LoVo (cell line): Measurements from ENCODE around the gene RHOT2.

Source experiments
- DNase-seq: peaks from one replicate; pipeline ENCODE4 v3.0.0-alpha.2; 2016; ENCODE audit warnings: low spot score

RHOT2 gene

GRCh38 chr16:647173-647902 is 20.6 kb upstream of the RHOT2 start:
- no peak for DNase-seq

- peak; percentile 80 for DNase-seq
Measured at GRCh38 chr16:648071-648780, 19.7 kb upstream of the RHOT2 start.

GRCh38 chr16:648781-649589 is 18.9 kb upstream of the RHOT2 start, which contains the start of gene WDR90:
TSS of gene WDR90 (plus strand) at chr16:649365. CDS start at chr16:649417, 52 bp downstream.
- peak; percentile 95 for DNase-seq

- no peak for DNase-seq
Measured at GRCh38 chr16:649631-650030, 18.3 kb upstream of the RHOT2 start.

GRCh38 chr16:651844-652243 is 16.1 kb upstream of the RHOT2 start:
- no peak for DNase-seq

GRCh38 chr16:652454-653305 is 15.3 kb upstream of the RHOT2 start:
- DNase-seq: no peak

GRCh38 chr16:654034-654433 is 13.9 kb upstream of the RHOT2 start:
- no peak for DNase-seq

- DNase-seq: no peak
Measured at GRCh38 chr16:657487-657886, 10.4 kb upstream of the RHOT2 start.

- no peak for DNase-seq
Measured at GRCh38 chr16:658679-659571, 9.0 kb upstream of the RHOT2 start.

GRCh38 chr16:659618-660017 is 8.3 kb upstream of the RHOT2 start:
- DNase-seq: no peak

- no peak for DNase-seq
Measured at GRCh38 chr16:660132-660458, 7.8 kb upstream of the RHOT2 start.

GRCh38 chr16:660459-661183 is 7.3 kb upstream of the RHOT2 start:
- DNase-seq: no peak

GRCh38 chr16:661184-661821 is 6.6 kb upstream of the RHOT2 start:
- DNase-seq: no peak

- DNase-seq: no peak
Measured at GRCh38 chr16:662095-662494, 5.8 kb upstream of the RHOT2 start.

- DNase-seq: no peak
Measured at GRCh38 chr16:662597-662996, 5.3 kb upstream of the RHOT2 start.

GRCh38 chr16:666572-666971 is 1.4 kb upstream of the RHOT2 start:
- DNase-seq: no peak

- DNase-seq: no peak
Measured at GRCh38 chr16:667113-667779, 686 bp upstream of the RHOT2 start.

- DNase-seq: no peak
Measured at GRCh38 chr16:668519-669171, 713 bp downstream of the RHOT2 start.

GRCh38 chr16:669666-670065 is 1.7 kb downstream of the RHOT2 start:
- DNase-seq: no peak
